SK-N-SH (cell line): ENCODE results near the gene ETV6.

Experiments used
- EP300 ChIP-seq, 2 experiments: IDR thresholded peaks; 2 replicates each; pipeline versions ENCODE4 v1.4.0 to v1.6.1; 2012; ENCODE audit warnings: borderline replicate concordance in 1 of 2, low read depth in 1 of 2, low read length in 1 of 2
- FOSL2 ChIP-seq: IDR thresholded peaks from 2 replicates; pipeline ENCODE4 v1.4.0; 2012; ENCODE audit warnings: low read depth, mild to moderate bottlenecking, moderate library complexity, borderline replicate concordance
- GATA2 ChIP-seq: sonication (generic); formaldehyde crosslinking; IDR thresholded peaks from 2 replicates; pipeline ENCODE4 v1.5.0; 2020; ENCODE audit warnings: mild to moderate bottlenecking, missing genetic modification reagents
- NRF1 ChIP-seq: IDR thresholded peaks from 2 replicates; pipeline ENCODE4 v1.6.1; 2012; ENCODE audit warnings: low read depth, mild to moderate bottlenecking, low read length
- POLR2AphosphoS5 ChIP-seq: IDR thresholded peaks from 2 replicates; pipeline ENCODE4 v1.6.1; 2012; ENCODE audit warnings: low read depth, low read length
- TEAD4 ChIP-seq: IDR thresholded peaks from 2 replicates; pipeline ENCODE4 v1.4.0; 2012; ENCODE audit warnings: mild to moderate bottlenecking, borderline replicate concordance; ENCODE audit not compliant: insufficient read depth
- TF ChIP-seq, protein P1 (sequence below): fragments of 200-600 bp; sonication (generic); IDR thresholded peaks from 2 replicates; pipeline ENCODE4 v1.6.1; 2017; ENCODE audit warnings: antibody characterized with exemption, mild to moderate bottlenecking, moderate library complexity
- TF ChIP-seq, protein P2 (sequence below): IDR thresholded peaks from 2 replicates; pipeline ENCODE4 v1.4.0; 2012; ENCODE audit warnings: low read depth
- TF ChIP-seq, protein P3 (sequence below): IDR thresholded peaks from 2 replicates; pipeline ENCODE4 v1.6.1; 2012; ENCODE audit warnings: mild to moderate bottlenecking, low read depth, low read length, moderate library complexity

DNA sequence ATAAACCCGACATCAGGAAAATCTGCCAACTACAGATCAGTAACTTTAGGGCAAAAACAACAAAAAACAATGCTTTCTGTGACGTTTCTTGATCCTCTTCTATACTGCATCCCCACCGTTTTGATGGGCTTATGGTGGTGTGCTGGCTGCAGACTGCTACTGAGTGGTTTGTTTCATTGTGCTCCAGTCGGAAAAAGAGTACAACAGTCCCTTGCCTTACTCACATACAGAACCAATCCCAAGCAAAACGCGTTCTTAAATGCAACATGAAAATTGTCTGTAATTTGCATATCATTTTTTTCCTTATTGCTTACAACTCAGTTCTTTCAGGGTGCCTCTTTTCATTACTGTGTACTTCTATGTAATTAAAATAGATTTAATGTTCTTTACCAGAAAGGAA is 2.3 kb downstream of the ETV6 start:
- TF ChIP-seq, protein P1, sequence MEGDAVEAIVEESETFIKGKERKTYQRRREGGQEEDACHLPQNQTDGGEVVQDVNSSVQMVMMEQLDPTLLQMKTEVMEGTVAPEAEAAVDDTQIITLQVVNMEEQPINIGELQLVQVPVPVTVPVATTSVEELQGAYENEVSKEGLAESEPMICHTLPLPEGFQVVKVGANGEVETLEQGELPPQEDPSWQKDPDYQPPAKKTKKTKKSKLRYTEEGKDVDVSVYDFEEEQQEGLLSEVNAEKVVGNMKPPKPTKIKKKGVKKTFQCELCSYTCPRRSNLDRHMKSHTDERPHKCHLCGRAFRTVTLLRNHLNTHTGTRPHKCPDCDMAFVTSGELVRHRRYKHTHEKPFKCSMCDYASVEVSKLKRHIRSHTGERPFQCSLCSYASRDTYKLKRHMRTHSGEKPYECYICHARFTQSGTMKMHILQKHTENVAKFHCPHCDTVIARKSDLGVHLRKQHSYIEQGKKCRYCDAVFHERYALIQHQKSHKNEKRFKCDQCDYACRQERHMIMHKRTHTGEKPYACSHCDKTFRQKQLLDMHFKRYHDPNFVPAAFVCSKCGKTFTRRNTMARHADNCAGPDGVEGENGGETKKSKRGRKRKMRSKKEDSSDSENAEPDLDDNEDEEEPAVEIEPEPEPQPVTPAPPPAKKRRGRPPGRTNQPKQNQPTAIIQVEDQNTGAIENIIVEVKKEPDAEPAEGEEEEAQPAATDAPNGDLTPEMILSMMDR = no peak
- no peak for TF ChIP-seq TEAD4
- TF ChIP-seq EP300 (IDR thresholded peaks at IDR 0.05; ENCODE audit: borderline replicate concordance in 1 of 2, low read depth in 1 of 2, low read length in 1 of 2) = no peak
- no peak for TF ChIP-seq NRF1
- TF ChIP-seq FOSL2 = no peak
- TF ChIP-seq, protein P2, sequence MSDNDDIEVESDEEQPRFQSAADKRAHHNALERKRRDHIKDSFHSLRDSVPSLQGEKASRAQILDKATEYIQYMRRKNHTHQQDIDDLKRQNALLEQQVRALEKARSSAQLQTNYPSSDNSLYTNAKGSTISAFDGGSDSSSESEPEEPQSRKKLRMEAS = no peak
- TF ChIP-seq POLR2AphosphoS5 = no peak
- TF ChIP-seq GATA2 = no peak
- TF ChIP-seq, protein P3, sequence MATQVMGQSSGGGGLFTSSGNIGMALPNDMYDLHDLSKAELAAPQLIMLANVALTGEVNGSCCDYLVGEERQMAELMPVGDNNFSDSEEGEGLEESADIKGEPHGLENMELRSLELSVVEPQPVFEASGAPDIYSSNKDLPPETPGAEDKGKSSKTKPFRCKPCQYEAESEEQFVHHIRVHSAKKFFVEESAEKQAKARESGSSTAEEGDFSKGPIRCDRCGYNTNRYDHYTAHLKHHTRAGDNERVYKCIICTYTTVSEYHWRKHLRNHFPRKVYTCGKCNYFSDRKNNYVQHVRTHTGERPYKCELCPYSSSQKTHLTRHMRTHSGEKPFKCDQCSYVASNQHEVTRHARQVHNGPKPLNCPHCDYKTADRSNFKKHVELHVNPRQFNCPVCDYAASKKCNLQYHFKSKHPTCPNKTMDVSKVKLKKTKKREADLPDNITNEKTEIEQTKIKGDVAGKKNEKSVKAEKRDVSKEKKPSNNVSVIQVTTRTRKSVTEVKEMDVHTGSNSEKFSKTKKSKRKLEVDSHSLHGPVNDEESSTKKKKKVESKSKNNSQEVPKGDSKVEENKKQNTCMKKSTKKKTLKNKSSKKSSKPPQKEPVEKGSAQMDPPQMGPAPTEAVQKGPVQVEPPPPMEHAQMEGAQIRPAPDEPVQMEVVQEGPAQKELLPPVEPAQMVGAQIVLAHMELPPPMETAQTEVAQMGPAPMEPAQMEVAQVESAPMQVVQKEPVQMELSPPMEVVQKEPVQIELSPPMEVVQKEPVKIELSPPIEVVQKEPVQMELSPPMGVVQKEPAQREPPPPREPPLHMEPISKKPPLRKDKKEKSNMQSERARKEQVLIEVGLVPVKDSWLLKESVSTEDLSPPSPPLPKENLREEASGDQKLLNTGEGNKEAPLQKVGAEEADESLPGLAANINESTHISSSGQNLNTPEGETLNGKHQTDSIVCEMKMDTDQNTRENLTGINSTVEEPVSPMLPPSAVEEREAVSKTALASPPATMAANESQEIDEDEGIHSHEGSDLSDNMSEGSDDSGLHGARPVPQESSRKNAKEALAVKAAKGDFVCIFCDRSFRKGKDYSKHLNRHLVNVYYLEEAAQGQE = no peak
